Endothelial cell of umbilical vein (primary cell): ENCODE measurements around the gene SLC45A2. TPM values are rescaled to one million over a fixed set of nuclear protein-coding genes. Genes with fewer than 3 reads are reported as not detected.

Experiments
- BruUV-seq: library from RNA; stranded (reverse); fragments of 400-500 nt; replicated peaks from 2 replicates; lab custom pipeline; 2021; lab: Mats Ljungman, UMichigan
- CTCF ChIA-PET: fragments of 300-600, 350-600 bp; sonication (Branson Sonifier 250); formaldehyde crosslinking; loops from one replicate; lab custom pipeline; 2021; ENCODE audit warnings: antibody characterized with exemption, inconsistent platforms; lab: Charles Lee
- POLR2A ChIA-PET: fragments of 300-600, 350-600 bp; sonication (Branson Sonifier 250); formaldehyde crosslinking; loops from one replicate; lab custom pipeline; 2021; ENCODE audit warnings: antibody characterized with exemption, inconsistent platforms; lab: Charles Lee
- DNase-seq: peaks from one replicate; pipeline ENCODE4 v3.0.0-alpha.2; 2011; ENCODE audit warnings: low read depth, low spot score
- FAIRE-seq: peaks from 2 replicates; lab custom pipeline; 2011; peaks lifted over from hg19 to GRCh38; lab: Jason Lieb, UNC
- H2AFZ ChIP-seq: 2 replicates; pipeline ENCODE4 v1.6.0; 2012; ENCODE audit warnings: low read depth, low read length, control low read depth, inconsistent platforms
- H3K27ac ChIP-seq: 2 replicates; pipeline ENCODE4 v1.5.1; 2011; ENCODE audit warnings: low read depth, mild to moderate bottlenecking, control low read depth, low read length, moderate library complexity; ENCODE audit not compliant: insufficient read depth
- H3K27me3 ChIP-seq, 2 experiments: 2 replicates each; pipeline versions ENCODE4 v1.6.0 to v1.6.1; 2011; ENCODE audit warnings: low read length in 2 of 2, mixed read lengths in 1 of 2; ENCODE audit not compliant: control insufficient read depth in 2 of 2, insufficient read depth in 2 of 2
- H3K36me3 ChIP-seq, 2 experiments: 2 replicates in 1 of 2; 3 replicates in 1 of 2; pipeline ENCODE4 v1.5.1; 2011; ENCODE audit warnings: low read length in 2 of 2, mild to moderate bottlenecking in 1 of 2, moderate library complexity in 1 of 2; ENCODE audit not compliant: control insufficient read depth in 2 of 2, insufficient read depth in 2 of 2; ENCODE audit errors: extremely low read depth in 1 of 2
- H3K4me1 ChIP-seq: 3 replicates; pipeline ENCODE4 v1.5.1; 2011; ENCODE audit warnings: mild to moderate bottlenecking, low read length; ENCODE audit not compliant: control insufficient read depth, insufficient read depth; ENCODE audit errors: extremely low read depth
- H3K4me2 ChIP-seq: 2 replicates; pipeline ENCODE4 v1.6.1; 2011; ENCODE audit warnings: low read length, control low read depth, mixed read lengths; ENCODE audit not compliant: insufficient read depth
- H3K4me3 ChIP-seq, 3 experiments: fragments of 200-600 bp in 1 of 3; sonication (generic), shearing (Covaris generic) in 1 of 3; replicated peaks in 1 of 3; 2 replicates each; pipeline ENCODE4 v1.5.1; 2011 to 2016; ENCODE audit warnings: control low read depth in 3 of 3, low read length in 3 of 3, mild to moderate bottlenecking in 2 of 3, inconsistent platforms in 1 of 3, low read depth in 1 of 3, moderate library complexity in 1 of 3; ENCODE audit not compliant: insufficient read depth in 1 of 3
- H3K79me2 ChIP-seq: 2 replicates; pipeline ENCODE4 v1.6.0; 2012; ENCODE audit warnings: low read length, inconsistent platforms; ENCODE audit not compliant: control insufficient read depth, insufficient read depth
- H3K9ac ChIP-seq: replicated peaks from 2 replicates; pipeline ENCODE3; 2011; ENCODE audit warnings: low read length, control low read depth; ENCODE audit not compliant: insufficient read depth; ENCODE audit errors: extremely low read depth
- H3K9me1 ChIP-seq: replicated peaks from 3 replicates; pipeline ENCODE4 v1.6.0; 2011; ENCODE audit warnings: mild to moderate bottlenecking, low read length; ENCODE audit not compliant: control insufficient read depth, insufficient read depth; ENCODE audit errors: extremely low read depth
- H3K9me3 ChIP-seq: replicated peaks from 2 replicates; pipeline ENCODE4 v1.5.1; 2012; ENCODE audit warnings: low read length, inconsistent platforms; ENCODE audit not compliant: control insufficient read depth, insufficient read depth
- H4K20me1 ChIP-seq: replicated peaks from 2 replicates; pipeline ENCODE3; 2011; ENCODE audit warnings: mild to moderate bottlenecking, low read length; ENCODE audit not compliant: control insufficient read depth, insufficient read depth; ENCODE audit errors: extremely low read depth
- CTCF ChIP-seq, 2 donors: IDR thresholded peaks; 1 replicate in 1 of 2; 2 replicates in 1 of 2; pipeline ENCODE4 v1.5.1; 2011; ENCODE audit warnings: low read length in 2 of 2, mild to moderate bottlenecking in 2 of 2, moderate library complexity in 2 of 2, control low read depth in 1 of 2, inconsistent platforms in 1 of 2, low read depth in 1 of 2; ENCODE audit not compliant: insufficient read depth in 1 of 2; ENCODE audit errors: extremely low read depth in 1 of 2
- EZH2 ChIP-seq: IDR thresholded peaks from 2 replicates; pipeline ENCODE4 v1.6.1; 2012; ENCODE audit warnings: borderline replicate concordance, low read depth, mild to moderate bottlenecking, moderate library complexity, low read length, inconsistent platforms; ENCODE audit not compliant: severe bottlenecking
- FOS ChIP-seq: IDR thresholded peaks from 2 replicates; pipeline ENCODE4 v1.6.1; 2011; ENCODE audit warnings: mild to moderate bottlenecking, low read length, moderate library complexity, borderline replicate concordance; ENCODE audit not compliant: insufficient read depth
- GATA2 ChIP-seq: IDR thresholded peaks from 2 replicates; pipeline ENCODE4 v1.7.0; 2011; ENCODE audit warnings: low read depth, mild to moderate bottlenecking, moderate library complexity, mixed read lengths, low read length; ENCODE audit not compliant: insufficient read length, insufficient read depth
- JUN ChIP-seq: IDR thresholded peaks from 2 replicates; pipeline ENCODE4 v1.6.1; 2011; ENCODE audit warnings: borderline replicate concordance, low read depth; ENCODE audit not compliant: insufficient read length, insufficient read depth
- MAX ChIP-seq: IDR thresholded peaks from 2 replicates; pipeline ENCODE4 v1.6.1; 2011; ENCODE audit not compliant: insufficient read depth, insufficient read length
- MYC ChIP-seq: IDR thresholded peaks from one replicate; pipeline ENCODE4 v1.6.1; 2011; ENCODE audit warnings: mild to moderate bottlenecking, low read depth, low read length
- POLR2A ChIP-seq: IDR thresholded peaks from 2 replicates; pipeline ENCODE4 v1.6.1; 2012; ENCODE audit warnings: low read depth, mild to moderate bottlenecking, control low read depth, low read length
- POLR2AphosphoS5 ChIP-seq: IDR thresholded peaks from 2 replicates; pipeline ENCODE4 v1.6.1; 2012; ENCODE audit warnings: low read depth, mild to moderate bottlenecking, control low read depth, low read length, moderate library complexity; ENCODE audit not compliant: insufficient read depth
- dilution Hi-C: fragments of 300-500 bp; cut with MboI; formaldehyde crosslinking; loops from one replicate; pipeline ENCODE4 v1.15.0; 2019; ENCODE audit warnings: low sequenced_read_pairs; ENCODE audit not compliant: extremely low pct_ligation_motif_present
- intact Hi-C: fragments of 100-400 bp; cut with micrococcal nuclease; formaldehyde crosslinking; loops from one replicate; pipeline ENCODE4 v1.10.0; 2022
- polyA plus RNA-seq, 4 experiments: library from polyadenylated mRNA; depleted of rRNA in 3 of 4; stranded (reverse) in 3 of 4; unstranded in 1 of 4; fragments of >200 nt; gene quantifications; 2 replicates each; pipeline versions ENCODE4 v1.2.1 to v1.2.3, GENCODE V29; 2011 to 2012; ENCODE audit warnings: missing spikeins in 1 of 4
- total RNA-seq: library from RNA; stranded (reverse); gene quantifications from 2 replicates; pipeline ENCODE4 v1.2.3, GENCODE V29; 2021

Gene SLC45A2
- total and polyA plus RNA-seq, 2 donors (not counting 3 experiments of a cell fraction or from before 2014, with no cell fraction given): not detected

GRCh38 chr5:34030048-34030447 is 45.6 kb upstream of the SLC45A2 start:
- intact Hi-C loops: no loop called here

GRCh38 chr5:34028349-34028748 is 43.9 kb upstream of the SLC45A2 start:
- H3K4me2 ChIP-seq: no peak overlapping the region
- no TSS peak for BruUV-seq
- H3K79me2 ChIP-seq: no peaks in the 10 kb centered on the region
- H3K36me3 ChIP-seq: no peaks in the 10 kb centered on the region
- CTCF ChIA-PET: interaction anchor here (1.1 kb wide), 1 partner anchor 11 kb away, joined by 3 read pairs; no protein-coding TSS in a partner anchor
- H3K9ac ChIP-seq: no peak overlapping the region
- no peak overlapping the region for H3K27ac ChIP-seq
- H3K9me3 ChIP-seq: no peaks in the 10 kb centered on the region
- no peak overlapping the region for H2AFZ ChIP-seq
- dilution Hi-C loops: no loop called here
- H3K9me1 ChIP-seq: no peaks in the 10 kb centered on the region
- H4K20me1 ChIP-seq: no peaks in the 10 kb centered on the region
- POLR2A ChIA-PET: no interaction called here
- no peak for TF ChIP-seq CTCF (IDR thresholded peaks at IDR 0.05; ENCODE audit: extremely low read depth in 1 of 2, insufficient read depth in 1 of 2, low read depth in 1 of 2, low read length in 2 of 2)
- no peak for TF ChIP-seq POLR2A
- no peak for TF ChIP-seq POLR2AphosphoS5
- TF ChIP-seq FOS: no peak
- no peak for TF ChIP-seq MAX
- TF ChIP-seq JUN: no peak
- TF ChIP-seq EZH2: no peak
- TF ChIP-seq GATA2: no peak
- no peak for TF ChIP-seq MYC
- H3K4me3 ChIP-seq: no peak overlapping the region
- DNase-seq (no peak), FAIRE-seq (no peak)
- no peaks in the 10 kb centered on the region for H3K27me3 ChIP-seq
- H3K4me1 ChIP-seq: no peaks in the 10 kb centered on the region
- intact Hi-C loops: no loop called here

More at GRCh38 chr5:34030048-34030447, 45.6 kb upstream of the SLC45A2 start:
- Histone ChIP-seq H3K9me1 (no peaks in the 10 kb centered on the region), H3K4me3 (no peak overlapping the region), H3K9me3 (no peaks in the 10 kb centered on the region), H3K36me3 (no peaks in the 10 kb centered on the region), H3K27ac (no peak overlapping the region), H3K4me2 (no peak overlapping the region), H3K27me3 (no peaks in the 10 kb centered on the region), H3K4me1 (no peaks in the 10 kb centered on the region), H4K20me1 (no peaks in the 10 kb centered on the region), H3K9ac (no peak overlapping the region), H2AFZ (no peak overlapping the region), H3K79me2 (no peaks in the 10 kb centered on the region)
- FAIRE-seq (no peak), DNase-seq (no peak)
- CTCF ChIA-PET: no interaction called here
- dilution Hi-C loops: no loop called here
- TF ChIP-seq GATA2 (no peak), EZH2 (no peak)
- POLR2A ChIA-PET: no interaction called here
- BruUV-seq: no TSS peak
